Fibroblast of lung (primary cell): ENCODE data around the gene ANKS4B.
"Not testable (repeated sequence)": the region's sequence is repeated elsewhere in the genome, so short reads cannot be mapped to it uniquely, and the experiment has no call there.

Experiments used
- CTCF ChIP-seq, 2 donors: IDR thresholded peaks in 1 of 2; conservative IDR thresholded peaks in 1 of 2; 1 replicate in 1 of 2; 2 replicates in 1 of 2; pipeline ENCODE4 v1.5.1; 2011 to 2012; ENCODE audit warnings: low read length in 2 of 2, control low read depth in 1 of 2, inconsistent platforms in 1 of 2, low read depth in 1 of 2, mild to moderate bottlenecking in 1 of 2
- EZH2 ChIP-seq: IDR thresholded peaks from 2 replicates; pipeline ENCODE4 v1.5.1; 2012; ENCODE audit warnings: low read length, control low read depth, mild to moderate bottlenecking; ENCODE audit errors: missing control alignments

DNA sequence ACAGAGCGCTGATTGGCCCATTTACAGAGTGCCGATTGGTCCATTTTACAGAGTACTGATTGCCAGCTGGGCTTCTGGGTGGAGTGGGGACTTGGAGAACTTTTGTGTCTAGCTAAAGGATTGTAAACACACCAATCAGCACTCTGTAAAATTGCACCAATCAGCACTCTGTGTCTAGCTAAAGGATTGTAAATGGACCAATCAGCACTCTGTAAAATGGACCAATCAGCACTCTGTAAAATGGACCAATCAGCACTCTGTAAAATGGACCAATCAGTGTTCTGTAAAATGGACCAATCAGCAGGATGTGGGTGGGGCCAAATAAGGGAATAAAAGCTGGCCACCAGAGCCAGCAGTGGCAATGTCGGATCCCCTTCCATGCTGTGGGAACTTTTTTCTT, 56.3 kb downstream of the ANKS4B start:
- TF ChIP-seq EZH2; CTCF (conservative IDR thresholded peaks at IDR 0.05 in 1 of 2, IDR thresholded peaks at IDR 0.05 in 1 of 2; ENCODE audit: low read depth in 1 of 2, low read length in 2 of 2): not testable (repeated sequence)
